HEK293 (cell line): Measurements from ENCODE around the gene CENPX.

ENCODE experiments used
- CTCF ChIA-PET: fragments of 350-600 bp; formaldehyde crosslinking; extraction: SDS; loops from one replicate; lab custom pipeline; 2021; ENCODE audit warnings: antibody characterized with exemption; lab: Yijun Ruan, JAX
- POLR2A ChIA-PET: fragments of 300-600 bp; formaldehyde crosslinking; extraction: SDS; loops from one replicate; lab custom pipeline; 2020; ENCODE audit warnings: antibody characterized with exemption, inconsistent platforms; lab: Yijun Ruan, JAX
- H3K27ac ChIP-seq: fragments of 200-500 bp; sonication (Bioruptor generic); 2 replicates; pipeline ENCODE4 v1.5.1; 2014; ENCODE audit warnings: low read depth, low read length, control low read depth, inconsistent platforms; ENCODE audit errors: extremely low read depth
- H3K36me3 ChIP-seq, 2 experiments: fragments of 200-500 bp in 1 of 2; sonication (Bioruptor generic) in 1 of 2; 1 replicate in 1 of 2; 2 replicates in 1 of 2; pipeline ENCODE4 v1.5.1; 2014 to 2017; ENCODE audit warnings: inconsistent platforms in 2 of 2, low read length in 2 of 2; ENCODE audit not compliant: control insufficient read depth in 2 of 2, insufficient read depth in 1 of 2
- H3K4me1 ChIP-seq: fragments of 200-500 bp; sonication (Bioruptor generic); 2 replicates; pipeline ENCODE4 v1.5.1; 2014; ENCODE audit warnings: mild to moderate bottlenecking, low read length, inconsistent platforms; ENCODE audit not compliant: control insufficient read depth, insufficient read depth
- H3K4me3 ChIP-seq: 2 replicates; pipeline ENCODE4 v1.5.1; 2011; ENCODE audit warnings: low read depth, mild to moderate bottlenecking, control low read depth, low read length, moderate library complexity
- H3K9me3 ChIP-seq: fragments of 200-500 bp; sonication (Bioruptor generic); 2 replicates; pipeline ENCODE4 v1.5.1; 2014; ENCODE audit warnings: low read depth, low read length, inconsistent platforms; ENCODE audit not compliant: control insufficient read depth, insufficient read depth
- MZF1 ChIP-seq: fragments of 450-650 bp; formaldehyde crosslinking; IDR thresholded peaks from 2 replicates; pipeline ENCODE4 v1.5.1; 2017; ENCODE audit warnings: missing biosample characterization, missing genetic modification characterization, borderline replicate concordance
- REPIN1 ChIP-seq: fragments of 450-650 bp; formaldehyde crosslinking; IDR thresholded peaks from 2 replicates; pipeline ENCODE4 v1.5.1; 2017; ENCODE audit warnings: missing biosample characterization, missing genetic modification characterization, low read depth
- REST ChIP-seq: fragments of 450-650 bp; formaldehyde crosslinking; IDR thresholded peaks from 2 replicates; pipeline ENCODE4 v1.5.1; 2016; ENCODE audit warnings: missing biosample characterization, missing genetic modification characterization
- SP3 ChIP-seq: fragments of 450-650 bp; formaldehyde crosslinking; IDR thresholded peaks from 2 replicates; pipeline ENCODE4 v1.5.1; 2016; ENCODE audit warnings: missing biosample characterization, missing genetic modification characterization
- ZBTB8A ChIP-seq: fragments of 450-650 bp; formaldehyde crosslinking; IDR thresholded peaks from 2 replicates; pipeline ENCODE4 v1.5.1; 2016; ENCODE audit warnings: missing biosample characterization, missing genetic modification characterization
- ZEB2 ChIP-seq: fragments of 450-650 bp; formaldehyde crosslinking; IDR thresholded peaks from 2 replicates; pipeline ENCODE4 v1.5.1; 2016; ENCODE audit warnings: missing biosample characterization, missing genetic modification characterization
- ZFP3 ChIP-seq: fragments of 450-650 bp; formaldehyde crosslinking; IDR thresholded peaks from 2 replicates; pipeline ENCODE4 v1.5.1; 2016; ENCODE audit warnings: low read depth, missing biosample characterization, missing genetic modification characterization
- ZFP37 ChIP-seq: fragments of 450-650 bp; formaldehyde crosslinking; IDR thresholded peaks from 2 replicates; pipeline ENCODE4 v1.5.1; 2016; ENCODE audit warnings: missing biosample characterization, missing genetic modification characterization
- ZFP69B ChIP-seq: fragments of 450-650 bp; formaldehyde crosslinking; IDR thresholded peaks from 2 replicates; pipeline ENCODE4 v1.5.1; 2016; ENCODE audit warnings: missing biosample characterization, missing genetic modification characterization
- ZNF133 ChIP-seq: fragments of 450-650 bp; formaldehyde crosslinking; IDR thresholded peaks from 2 replicates; pipeline ENCODE4 v1.5.1; 2016; ENCODE audit warnings: missing biosample characterization, missing genetic modification characterization
- ZNF138 ChIP-seq: fragments of 450-650 bp; formaldehyde crosslinking; IDR thresholded peaks from 2 replicates; pipeline ENCODE4 v1.5.1; 2016; ENCODE audit warnings: missing biosample characterization, missing genetic modification characterization, borderline replicate concordance
- ZNF18 ChIP-seq: fragments of 450-650 bp; formaldehyde crosslinking; IDR thresholded peaks from 2 replicates; pipeline ENCODE4 v1.5.1; 2016; ENCODE audit warnings: missing biosample characterization, missing genetic modification characterization
- ZNF202 ChIP-seq: fragments of 450-650 bp; formaldehyde crosslinking; IDR thresholded peaks from 2 replicates; pipeline ENCODE4 v1.5.1; 2016; ENCODE audit warnings: missing biosample characterization, missing genetic modification characterization, borderline replicate concordance
- ZNF239 ChIP-seq: fragments of 450-650 bp; formaldehyde crosslinking; IDR thresholded peaks from 2 replicates; pipeline ENCODE4 v1.5.1; 2016; ENCODE audit warnings: missing biosample characterization, missing genetic modification characterization
- ZNF26 ChIP-seq: fragments of 450-650 bp; formaldehyde crosslinking; IDR thresholded peaks from 2 replicates; pipeline ENCODE4 v1.5.1; 2016; ENCODE audit warnings: missing biosample characterization, missing genetic modification characterization
- ZNF292 ChIP-seq: fragments of 450-650 bp; formaldehyde crosslinking; IDR thresholded peaks from 2 replicates; pipeline ENCODE4 v1.5.1; 2016; ENCODE audit warnings: low read depth, missing biosample characterization, missing genetic modification characterization, borderline replicate concordance
- ZNF341 ChIP-seq: fragments of 450-650 bp; formaldehyde crosslinking; IDR thresholded peaks from 2 replicates; pipeline ENCODE4; 2016; ENCODE audit warnings: low read depth, missing biosample characterization, missing genetic modification characterization
- ZNF513 ChIP-seq: fragments of 450-650 bp; IDR thresholded peaks from 2 replicates; pipeline ENCODE4 v1.5.1; 2018; ENCODE audit warnings: missing biosample characterization, missing genetic modification characterization
- ZNF580 ChIP-seq: fragments of 450-650 bp; formaldehyde crosslinking; IDR thresholded peaks from 2 replicates; pipeline ENCODE4 v1.5.1; 2016; ENCODE audit warnings: missing biosample characterization, missing genetic modification characterization
- ZNF645 ChIP-seq: fragments of 450-650 bp; formaldehyde crosslinking; IDR thresholded peaks from 2 replicates; pipeline ENCODE4; 2016; ENCODE audit warnings: missing biosample characterization, missing genetic modification characterization
- ZNF692 ChIP-seq: fragments of 450-650 bp; formaldehyde crosslinking; IDR thresholded peaks from 2 replicates; pipeline ENCODE4 v1.5.1; 2016; ENCODE audit warnings: missing biosample characterization, missing genetic modification characterization
- ZSCAN16 ChIP-seq: fragments of 450-650 bp; formaldehyde crosslinking; IDR thresholded peaks from 2 replicates; pipeline ENCODE4 v1.5.1; 2016; ENCODE audit warnings: missing biosample characterization, missing genetic modification characterization
- ZSCAN18 ChIP-seq: fragments of 450-650 bp; formaldehyde crosslinking; IDR thresholded peaks from 2 replicates; pipeline ENCODE4 v1.5.1; 2016; ENCODE audit warnings: missing biosample characterization, missing genetic modification characterization

The CENPX gene

GRCh38 chr17:82003411-82004381 lies 19.0 kb downstream of the CENPX start:
- ChIA-PET POLR2A (interaction anchor here (0.6 to 1.7 kb wide), 9 partner anchors 12 to 79 kb away, joined by 3 to 13 read pairs (median 3); partner anchors contain the start of genes CENPX, DCXR, LRRC45 and RAC3), CTCF (interaction anchor here (0.6 to 3.3 kb wide), 9 partner anchors 8 to 1532 kb away, joined by 3 to 31 read pairs (median 3); partner anchors contain the start of genes CENPX, DCXR and NOTUM)
- Histone ChIP-seq H3K9me3 (no peaks in the 10 kb centered on the region), H3K27ac (peak overlapping the region; percentile 17; the same call in 1 of the 2 replicates), H3K4me3 (no peak overlapping the region), H3K4me1 (peaks cover 6% of the 10 kb centered on the region; the same call in 1 of the 2 replicates), H3K36me3 (no peaks in the 10 kb centered on the region)
- no peak for TF ChIP-seq ZEB2 (tag by site-specific recombination)
- TF ChIP-seq ZSCAN16 (tag by site-specific recombination) = no peak
- no peak for TF ChIP-seq ZNF692 (tag by site-specific recombination)
- TF ChIP-seq SP3 (tag by site-specific recombination) = no peak
- TF ChIP-seq ZFP37 = no peak
- TF ChIP-seq ZFP3 (tag by site-specific recombination) = no peak
- TF ChIP-seq ZNF202 (tag by site-specific recombination) = no peak
- TF ChIP-seq ZNF513 (tag by site-specific recombination) = no peak
- TF ChIP-seq ZSCAN18 = no peak
- no peak; the same call in 1 of the 2 replicates for TF ChIP-seq ZFP69B (tag by site-specific recombination)
- TF ChIP-seq ZNF580 (tag by site-specific recombination) = no peak
- TF ChIP-seq REST (tag by site-specific recombination) = no peak
- TF ChIP-seq ZNF133 (tag by site-specific recombination) = no peak
- no peak for TF ChIP-seq REPIN1 (tag by site-specific recombination)
- peak; percentile 61; the same call in 1 of the 2 replicates for TF ChIP-seq ZBTB8A
- no peak for TF ChIP-seq ZNF138 (tag by site-specific recombination)
- no peak for TF ChIP-seq ZNF239 (tag by site-specific recombination)
- TF ChIP-seq ZNF645 (tag by site-specific recombination) = no peak
- no peak for TF ChIP-seq ZNF292
- TF ChIP-seq ZNF26 = no peak
- TF ChIP-seq ZNF341 (tag by site-specific recombination) = no peak
- TF ChIP-seq MZF1 (tag by site-specific recombination) = no peak
- no peak for TF ChIP-seq ZNF18 (tag by site-specific recombination)
